Measurements from ENCODE around the gene B4GALT3.
A peak's percentile ranks its signal among the peaks of the same experiment; 100 is the strongest.
"Not testable (repeated sequence)": the region's sequence is repeated elsewhere in the genome, so short reads cannot be mapped to it uniquely, and the experiment has no call there.

Gene B4GALT3

DNA sequence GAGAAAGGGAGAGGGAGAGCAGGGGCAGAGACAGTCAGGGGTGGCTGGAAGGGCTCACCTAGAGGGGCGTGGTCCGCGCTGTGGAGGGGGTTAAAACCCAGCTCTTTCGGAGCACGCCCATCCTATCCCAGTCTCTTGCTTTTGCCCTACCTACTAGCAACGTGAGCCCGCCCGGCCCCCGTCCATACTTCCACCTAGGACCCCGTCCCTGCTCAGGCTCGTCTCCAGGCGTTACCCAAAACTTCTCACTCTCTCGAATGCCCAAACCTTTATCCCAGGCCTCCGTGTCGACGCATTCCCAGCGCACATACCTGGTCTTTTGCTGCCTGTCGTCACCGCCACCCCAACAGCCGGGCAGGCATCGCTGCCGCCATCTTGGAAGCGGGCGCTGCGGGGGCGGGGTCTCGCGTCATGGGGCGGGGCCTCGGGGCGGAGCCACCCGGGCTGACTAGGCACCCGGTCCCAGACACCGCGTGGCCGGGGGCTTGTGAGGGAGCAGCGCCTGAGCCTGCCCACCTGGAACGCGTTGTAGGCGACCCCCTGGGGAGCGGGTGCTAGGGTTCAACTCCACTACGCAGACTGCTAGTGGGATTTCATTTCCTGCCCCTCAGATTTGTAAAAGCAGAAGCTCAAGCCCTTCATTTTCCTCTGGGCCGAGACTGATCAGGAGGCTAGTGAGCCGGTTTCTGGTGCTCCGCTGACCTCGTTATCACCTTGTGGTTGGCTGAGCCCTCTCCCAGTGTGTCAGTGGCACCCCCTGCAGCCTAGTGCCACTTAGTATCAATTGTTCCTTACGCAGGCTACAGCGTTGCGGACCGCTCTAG, at the start of gene B4GALT3:
Gene B4GALT3 (minus strand): TSS at position 396 of the 824 bp plus-strand sequence. CDS start 1,447 bp downstream, outside the sequence.
- peaks cover 26% of the 10 kb centered on the region for H3K36me3 ChIP-seq (ENCODE audit: insufficient read depth, low read length)
- peak within 1 kb of the TSS; percentile 93 for H3K9ac ChIP-seq (ENCODE audit: insufficient read length)
- H3K27ac ChIP-seq = peak within 1 kb of the TSS; percentile 51
- H3K9me3 ChIP-seq (ENCODE audit: low read depth, low read length) = no peaks in the 10 kb centered on the region
- peak within 1 kb of the TSS; percentile 99 for H3K4me3 ChIP-seq
- no peak for DNase-seq (ENCODE audit: low read depth, low spot score)
- peak; percentile 94 for TF ChIP-seq POLR2AphosphoS5 (IDR thresholded peaks at IDR 0.05; ENCODE audit: borderline replicate concordance, low read depth, low read length)
- TF ChIP-seq EZH2 (IDR thresholded peaks at IDR 0.05) = no peak
- no peak for TF ChIP-seq FOXP2 (optimal IDR thresholded peaks at IDR 0.05; ENCODE audit: control extremely low read depth, extremely low read length, insufficient read depth)

DNA sequence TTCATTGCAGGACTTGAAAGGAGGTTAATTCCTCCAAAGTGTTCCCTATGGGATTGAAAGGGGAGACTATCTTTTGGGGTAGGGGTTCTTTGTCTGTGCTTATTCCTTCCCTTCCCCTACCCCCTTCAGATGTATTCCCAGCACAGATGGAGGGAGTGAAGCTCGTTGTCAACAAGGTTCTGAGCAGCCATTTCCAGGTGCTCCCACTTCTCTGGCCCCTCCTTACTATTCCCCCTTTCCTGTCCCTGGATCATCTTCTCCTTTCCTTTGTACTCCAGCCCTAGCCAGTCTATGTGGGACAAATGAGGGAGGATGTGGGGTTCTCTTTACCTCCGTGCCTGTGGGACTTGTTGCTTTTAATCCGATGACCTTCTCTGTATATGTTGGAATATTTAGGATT, 49.5 kb upstream of the B4GALT3 start:
- DNase-seq (ENCODE audit: low read depth, low spot score) = no peak
- H3K4me3 ChIP-seq = peak overlapping the region; percentile 83
- no peaks in the 10 kb centered on the region for H3K9me3 ChIP-seq (ENCODE audit: low read depth, low read length)
- peaks cover 16% of the 10 kb centered on the region; the same call in 1 of the 2 replicates for H3K36me3 ChIP-seq (ENCODE audit: insufficient read depth, low read length)
- H3K27ac ChIP-seq = peak overlapping the region; percentile 34
- no peak for TF ChIP-seq EZH2 (IDR thresholded peaks at IDR 0.05)
- TF ChIP-seq FOXP2 (optimal IDR thresholded peaks at IDR 0.05; ENCODE audit: control extremely low read depth, extremely low read length, insufficient read depth) = no peak
- no peak for TF ChIP-seq POLR2AphosphoS5 (IDR thresholded peaks at IDR 0.05; ENCODE audit: borderline replicate concordance, low read depth, low read length)
- H3K9ac ChIP-seq (ENCODE audit: insufficient read length) = peak overlapping the region; percentile 53

- H3K4me3 ChIP-seq = peak overlapping the region; percentile 83
- TF ChIP-seq POLR2AphosphoS5 (IDR thresholded peaks at IDR 0.05; ENCODE audit: borderline replicate concordance, low read depth, low read length) (no peak), EZH2 (IDR thresholded peaks at IDR 0.05) (no peak), FOXP2 (optimal IDR thresholded peaks at IDR 0.05; ENCODE audit: control extremely low read depth, extremely low read length, insufficient read depth) (no peak)
- DNase-seq (ENCODE audit: low read depth, low spot score) = no peak
- peak overlapping the region; percentile 53 for H3K9ac ChIP-seq (ENCODE audit: insufficient read length)
- H3K36me3 ChIP-seq (ENCODE audit: insufficient read depth, low read length) = peaks cover 16% of the 10 kb centered on the region; the same call in 1 of the 2 replicates
- H3K27ac ChIP-seq = no peak overlapping the region
- no peaks in the 10 kb centered on the region for H3K9me3 ChIP-seq (ENCODE audit: low read depth, low read length)
Measured at GRCh38 chr1:161226320-161226711, 49.0 kb upstream of the B4GALT3 start.

DNA sequence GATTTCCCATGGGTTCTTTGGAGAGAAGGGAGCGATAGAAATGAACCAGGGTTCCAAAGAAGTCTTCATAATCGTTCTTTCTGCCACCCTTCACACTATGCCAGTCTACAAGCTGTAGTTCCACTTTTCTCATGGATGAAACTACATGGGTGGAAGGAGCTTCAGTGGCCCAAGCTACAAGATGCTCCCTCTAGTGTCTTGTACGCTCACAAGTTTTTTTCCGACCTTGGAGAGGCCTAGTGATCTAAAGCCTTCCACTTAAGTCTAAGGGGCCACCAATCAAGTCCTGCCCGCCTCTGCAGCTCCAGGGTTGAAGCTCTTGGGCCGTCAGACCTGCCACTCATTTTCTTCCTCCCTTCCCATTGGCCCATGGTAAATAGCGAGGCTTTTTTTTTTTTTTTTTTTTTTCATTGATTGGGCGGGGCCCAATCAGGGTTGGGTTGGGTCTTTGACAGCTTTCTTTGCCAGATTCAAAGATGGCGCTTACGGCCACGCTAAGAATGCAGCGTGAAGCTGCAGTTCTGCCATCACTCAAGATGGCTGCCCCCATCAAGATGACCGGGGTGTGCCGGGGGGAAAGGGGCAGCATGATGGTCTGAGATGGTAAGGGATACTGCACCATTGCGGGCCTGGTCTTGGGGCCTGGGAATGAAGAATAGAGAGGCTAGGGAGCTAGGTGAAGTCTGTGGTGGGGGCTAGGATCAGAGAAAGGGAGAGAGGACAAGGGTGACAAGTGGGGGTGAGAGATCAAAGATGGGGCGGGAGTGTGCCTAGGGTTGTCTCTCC, 48.4 kb upstream of the B4GALT3 start, which contains the start of gene TOMM40L:
Gene TOMM40L (plus strand): TSS at position 527 of the 786 bp plus-strand sequence. CDS start 430 bp downstream, outside the sequence.
- H3K4me3 ChIP-seq = peak within 1 kb of the TSS; percentile 83
- H3K9ac ChIP-seq (ENCODE audit: insufficient read length) = peak within 1 kb of the TSS; percentile 53
- peaks cover 16% of the 10 kb centered on the region; the same call in 1 of the 2 replicates for H3K36me3 ChIP-seq (ENCODE audit: insufficient read depth, low read length)
- no peak; the same call in 1 of the 2 replicates for TF ChIP-seq POLR2AphosphoS5 (IDR thresholded peaks at IDR 0.05; ENCODE audit: borderline replicate concordance, low read depth, low read length)
- no peak for TF ChIP-seq FOXP2 (optimal IDR thresholded peaks at IDR 0.05; ENCODE audit: control extremely low read depth, extremely low read length, insufficient read depth)
- no peak for TF ChIP-seq EZH2 (IDR thresholded peaks at IDR 0.05)
- no peaks in the 10 kb centered on the region for H3K9me3 ChIP-seq (ENCODE audit: low read depth, low read length)
- peak within 1 kb of the TSS; percentile 75 for H3K27ac ChIP-seq
- peak; percentile 99 for DNase-seq (ENCODE audit: low read depth, low spot score)

GRCh38 chr1:161225178-161225533, 47.8 kb upstream of the B4GALT3 start:
- Histone ChIP-seq H3K27ac (peak overlapping the region; percentile 75), H3K9ac (ENCODE audit: insufficient read length) (peak overlapping the region; percentile 11), H3K9me3 (ENCODE audit: low read depth, low read length) (no peaks in the 10 kb centered on the region), H3K36me3 (ENCODE audit: insufficient read depth, low read length) (peaks cover 16% of the 10 kb centered on the region; the same call in 1 of the 2 replicates), H3K4me3 (peak overlapping the region; percentile 29)
- no peak for DNase-seq (ENCODE audit: low read depth, low spot score)
- TF ChIP-seq FOXP2 (optimal IDR thresholded peaks at IDR 0.05; ENCODE audit: control extremely low read depth, extremely low read length, insufficient read depth) = no peak
- no peak for TF ChIP-seq POLR2AphosphoS5 (IDR thresholded peaks at IDR 0.05; ENCODE audit: borderline replicate concordance, low read depth, low read length)
- no peak for TF ChIP-seq EZH2 (IDR thresholded peaks at IDR 0.05)

- H3K4me3 ChIP-seq; H3K9me3 ChIP-seq (ENCODE audit: low read depth, low read length); H3K9ac ChIP-seq (ENCODE audit: insufficient read length); DNase-seq (ENCODE audit: low read depth, low spot score); H3K27ac ChIP-seq: not testable (repeated sequence)
- H3K36me3 ChIP-seq (ENCODE audit: insufficient read depth, low read length) = peaks cover 16% of the 10 kb centered on the region; the same call in 1 of the 2 replicates
Measured at GRCh38 chr1:161224695-161225087, 47.4 kb upstream of the B4GALT3 start.

- TF ChIP-seq EZH2 (IDR thresholded peaks at IDR 0.05) (no peak), POLR2AphosphoS5 (IDR thresholded peaks at IDR 0.05; ENCODE audit: borderline replicate concordance, low read depth, low read length) (no peak), FOXP2 (optimal IDR thresholded peaks at IDR 0.05; ENCODE audit: control extremely low read depth, extremely low read length, insufficient read depth) (no peak)
- no peak overlapping the region for H3K27ac ChIP-seq
- peaks cover 10% of the 10 kb centered on the region; the same call in 1 of the 2 replicates for H3K36me3 ChIP-seq (ENCODE audit: insufficient read depth, low read length)
- DNase-seq (ENCODE audit: low read depth, low spot score) = no peak
- H3K9ac ChIP-seq (ENCODE audit: insufficient read length) = no peak overlapping the region
- no peaks in the 10 kb centered on the region for H3K9me3 ChIP-seq (ENCODE audit: low read depth, low read length)
- H3K4me3 ChIP-seq = no peak overlapping the region
Measured at GRCh38 chr1:161223805-161224694, 46.7 kb upstream of the B4GALT3 start.
